HG03196 (cell line): ENCODE measurements around the gene AAGAB.
A peak's percentile ranks its signal among the peaks of the same experiment; 100 is the strongest.
"Not testable (repeated sequence)": the region's sequence is repeated elsewhere in the genome, so short reads cannot be mapped to it uniquely, and the experiment has no call there.

Source experiments
- ATAC-seq: cut with Tn5 transposase; IDR thresholded peaks from one replicate; pipeline ENCODE4 v1.9.1; 2021; ENCODE audit not compliant: unreplicated experiment

The AAGAB gene

GRCh38 chr15:67253549-67254237 lies 768 bp downstream of the AAGAB start:
- no peak for ATAC-seq

GRCh38 chr15:67253101-67253500 lies 1.4 kb downstream of the AAGAB start:
- no peak for ATAC-seq

DNA sequence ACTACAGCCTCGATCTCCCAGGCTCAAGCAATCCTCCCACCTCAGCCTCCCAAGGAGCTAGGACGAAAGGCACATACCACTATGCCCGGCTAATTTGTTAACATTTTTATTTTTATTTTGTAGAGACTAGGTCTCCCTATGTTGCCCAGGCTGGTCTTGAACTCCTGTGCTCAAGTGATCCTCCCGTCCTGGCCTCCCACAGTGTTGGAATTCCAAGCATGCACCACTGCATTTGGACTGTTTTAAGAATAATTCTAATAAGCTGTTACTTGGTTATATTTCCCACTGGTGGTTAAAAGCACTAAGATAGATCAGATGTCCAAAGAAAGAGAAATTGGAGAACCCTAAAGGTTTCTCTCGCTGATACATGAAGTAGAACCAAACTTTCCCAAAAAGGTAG lies 3.1 kb downstream of the AAGAB start:
- ATAC-seq = no peak

DNA sequence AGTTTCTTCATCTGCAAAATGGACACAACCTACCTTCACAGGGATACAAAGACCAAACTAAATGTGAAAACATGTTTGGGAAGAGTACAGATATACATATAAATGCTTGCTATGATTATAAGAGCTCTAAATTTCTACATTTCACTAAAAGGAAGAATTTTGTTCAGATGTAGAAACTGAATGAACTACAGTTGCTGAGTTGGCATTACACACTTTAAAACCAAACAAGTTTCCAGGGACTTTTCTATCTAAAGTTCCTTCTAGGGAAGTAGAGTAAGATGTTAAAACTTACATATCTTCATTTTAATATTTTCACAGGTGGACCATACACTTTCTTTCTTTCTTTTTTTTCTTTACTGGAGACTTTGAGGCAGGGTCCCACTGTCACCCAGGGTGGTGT lies 4.6 kb downstream of the AAGAB start:
- no peak for ATAC-seq

- no peak for ATAC-seq
These were observed 6.4 kb downstream of the AAGAB start for GRCh38 chr15:67248011-67248505.

- ATAC-seq = not testable (repeated sequence)
These were observed 7.9 kb downstream of the AAGAB start for GRCh38 chr15:67246606-67247005.

DNA sequence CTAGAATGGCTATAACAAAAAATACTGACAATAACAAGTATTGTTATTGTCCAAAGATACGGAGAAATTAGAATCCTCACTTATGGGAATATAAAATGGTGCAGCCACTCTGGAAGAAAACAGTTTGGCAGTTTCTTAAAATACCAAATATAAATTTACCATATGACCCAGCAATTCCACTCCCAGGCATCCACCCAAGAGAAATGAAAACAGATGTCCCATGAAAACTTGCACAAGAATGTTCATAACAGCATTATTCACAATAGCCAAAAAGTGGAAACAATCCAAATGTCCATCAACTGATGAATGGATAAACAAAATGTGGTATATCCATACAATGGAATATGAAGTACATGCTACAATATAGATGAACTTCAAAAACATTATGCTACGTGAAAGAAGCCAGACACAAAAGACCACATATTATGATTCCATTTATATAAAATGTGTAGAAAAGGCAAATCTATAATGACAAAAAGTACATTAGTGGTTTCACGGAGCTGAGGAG lies 9.4 kb downstream of the AAGAB start:
- ATAC-seq = no peak

- ATAC-seq = no peak
These were observed 11.8 kb downstream of the AAGAB start for GRCh38 chr15:67242708-67243111.

DNA sequence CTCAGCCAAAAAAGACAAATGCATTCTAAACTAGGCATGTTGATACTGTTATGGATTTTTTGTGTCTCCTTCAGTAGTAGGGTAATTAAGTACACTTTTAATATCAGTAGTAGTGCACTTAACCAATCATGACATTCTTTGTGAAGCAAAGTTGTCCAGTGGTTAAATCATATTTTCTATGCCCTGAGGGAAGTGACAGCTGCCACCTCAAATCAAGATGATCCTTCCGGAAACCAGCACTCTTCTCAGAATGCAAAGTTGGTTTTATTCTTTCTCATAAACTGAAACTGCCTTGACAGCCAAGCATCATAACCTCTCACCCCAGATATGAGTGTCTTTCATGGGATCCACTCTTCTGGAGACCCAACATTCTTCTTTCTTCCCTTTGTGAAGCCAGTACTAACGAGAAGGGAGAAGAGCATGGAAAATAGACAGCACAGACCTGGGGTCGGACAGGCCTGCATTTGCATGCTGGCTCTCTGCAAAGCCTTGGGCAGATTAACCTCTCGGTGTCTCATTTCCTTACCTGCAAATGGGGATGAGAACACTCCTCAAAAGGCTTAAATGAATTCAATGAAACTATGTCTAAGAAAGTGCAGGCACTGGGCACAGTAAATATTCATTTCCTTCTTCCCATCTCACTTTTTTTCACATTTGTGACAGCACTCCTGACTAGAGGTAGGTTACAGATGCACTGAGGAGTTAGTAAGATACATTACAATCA lies 13.2 kb downstream of the AAGAB start:
- peak; percentile 83 for ATAC-seq

DNA sequence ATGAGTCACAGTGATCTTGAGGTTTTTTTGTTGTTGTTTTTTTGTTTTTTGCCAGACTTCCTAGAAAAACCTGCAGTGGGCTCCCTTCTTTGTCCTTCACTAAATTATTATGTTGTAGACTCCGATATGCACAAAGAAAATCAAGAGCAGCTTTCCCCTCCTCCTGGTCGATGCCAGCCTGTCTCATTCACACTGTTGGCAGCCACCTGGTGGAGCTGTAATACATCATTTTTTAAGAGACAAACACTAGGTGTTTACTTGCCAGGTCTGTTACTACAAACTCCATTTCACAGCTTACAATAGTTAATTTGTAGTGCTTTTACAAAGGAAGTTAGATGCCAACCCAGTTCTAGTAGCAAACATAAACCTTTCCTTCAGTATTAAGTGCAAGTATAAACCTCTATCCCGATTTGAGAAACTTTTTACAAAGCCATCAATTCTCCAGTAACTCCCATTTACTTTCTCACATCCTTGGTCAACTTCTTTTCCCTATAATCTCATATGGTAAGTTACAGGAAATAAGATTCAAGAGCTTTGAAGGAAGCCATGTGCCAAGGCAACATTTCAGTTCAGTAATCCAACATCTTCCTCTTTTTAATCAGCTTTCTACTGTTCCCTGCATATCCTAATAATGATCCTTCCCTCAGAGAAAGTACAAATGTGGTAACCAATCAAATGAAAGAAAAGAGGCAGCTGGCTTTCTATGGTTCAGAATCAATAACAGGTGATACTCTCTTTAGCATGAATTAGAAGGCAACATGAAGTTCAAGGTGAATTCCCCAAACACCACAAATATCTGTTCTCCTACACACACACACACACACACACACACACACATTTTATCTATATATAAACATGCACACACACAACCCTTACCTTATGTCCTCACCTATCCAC lies 14.0 kb downstream of the AAGAB start:
- ATAC-seq = no peak

DNA sequence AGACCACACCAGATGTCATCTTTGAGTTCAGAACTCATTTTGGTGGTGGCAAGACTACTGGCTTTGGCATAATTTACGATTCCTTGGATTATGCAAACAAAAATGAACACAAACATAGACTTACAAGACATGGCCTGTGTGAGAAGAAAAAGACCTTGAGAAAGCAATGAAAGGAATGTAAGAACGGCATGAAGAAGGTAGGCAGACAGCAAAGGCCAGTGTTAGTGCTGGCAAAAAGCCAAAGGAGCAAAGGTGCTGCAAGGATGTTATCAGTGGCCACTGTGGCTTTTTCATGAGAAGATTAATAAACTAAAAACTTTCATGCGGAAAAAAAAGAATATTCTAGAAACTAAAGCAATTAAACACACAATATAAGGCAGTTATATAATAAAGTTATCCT lies 21.9 kb downstream of the AAGAB start:
- no peak for ATAC-seq

DNA sequence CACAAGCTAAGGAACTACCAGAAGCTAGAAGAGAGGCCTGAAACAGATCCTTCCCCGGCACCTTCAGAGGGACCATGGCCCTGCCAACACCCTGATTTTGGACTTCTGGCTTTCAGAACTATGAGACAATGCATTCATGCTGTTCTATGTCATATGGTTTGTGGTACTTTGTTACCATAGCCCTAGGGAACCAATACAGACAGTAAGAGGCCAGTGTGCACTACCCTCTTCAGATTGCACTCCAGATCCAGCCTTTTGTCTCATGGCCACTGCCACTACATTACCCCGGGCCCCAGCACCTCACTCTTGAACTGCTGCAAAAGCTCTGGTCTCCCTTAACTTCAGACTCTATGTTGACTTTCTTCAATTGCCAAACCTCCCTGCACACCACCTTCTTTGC lies 24.0 kb downstream of the AAGAB start:
- no peak for ATAC-seq

DNA sequence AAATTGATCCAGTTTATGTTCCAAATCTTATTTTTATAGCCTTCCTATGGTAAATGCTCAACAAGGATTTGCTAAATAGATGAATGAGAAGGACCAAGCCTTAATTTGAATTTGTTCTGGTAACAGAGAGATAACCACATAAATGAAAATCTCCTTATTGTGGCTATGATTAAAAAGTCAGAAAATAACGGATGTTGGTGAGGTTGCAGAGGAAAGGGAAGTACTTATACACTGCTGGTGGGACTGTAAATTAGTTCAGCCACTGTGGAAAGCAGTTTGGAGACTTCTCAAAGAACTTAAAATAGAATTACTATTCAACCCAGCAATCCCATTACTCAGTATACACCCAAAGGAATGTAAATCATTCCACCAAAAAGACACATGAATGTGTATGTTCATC lies 26.2 kb downstream of the AAGAB start:
- no peak for ATAC-seq

DNA sequence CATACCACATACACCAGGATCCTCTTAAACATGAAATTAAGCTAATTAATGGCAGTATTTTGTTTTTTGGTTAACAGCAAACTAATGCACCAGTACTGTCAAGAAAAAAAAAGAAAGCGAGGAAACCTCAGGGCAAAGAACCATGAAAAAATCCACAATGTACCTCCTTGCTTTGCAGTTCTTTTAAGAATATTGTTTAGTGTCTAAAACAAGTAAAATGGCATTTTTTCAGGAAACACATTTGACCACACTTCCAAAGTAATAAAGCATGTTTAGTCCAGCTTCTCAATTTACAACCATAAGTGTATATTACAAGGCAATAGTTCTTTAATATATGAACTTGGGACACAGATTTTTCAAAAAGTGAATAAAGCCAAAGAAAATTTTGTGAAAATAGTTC lies 26.6 kb downstream of the AAGAB start:
- no peak for ATAC-seq

GRCh38 chr15:67227431-67227830 lies 27.0 kb downstream of the AAGAB start:
- ATAC-seq = no peak

GRCh38 chr15:67225336-67225735 lies 29.1 kb downstream of the AAGAB start:
- ATAC-seq = no peak

GRCh38 chr15:67224889-67225288 lies 29.6 kb downstream of the AAGAB start:
- no peak for ATAC-seq

GRCh38 chr15:67219288-67219687 lies 35.2 kb downstream of the AAGAB start:
- no peak for ATAC-seq

DNA sequence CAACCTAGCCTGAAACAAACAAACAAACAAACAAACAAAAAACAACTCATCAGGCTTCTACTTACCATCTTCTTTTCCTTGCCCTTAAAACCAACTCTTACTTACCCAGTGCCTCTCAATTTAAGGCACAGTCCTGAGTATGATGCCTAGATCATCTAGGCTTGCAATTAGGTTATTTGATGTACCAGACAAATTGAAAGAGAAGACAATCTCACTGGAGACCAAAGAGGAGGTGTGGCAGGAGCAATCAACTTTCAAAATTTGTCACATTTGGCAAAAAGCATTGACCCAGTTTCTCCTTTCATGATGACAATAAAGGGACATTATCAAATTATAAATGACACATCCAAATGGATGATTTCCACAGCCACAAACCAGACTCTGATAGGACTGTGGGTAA lies 36.0 kb downstream of the AAGAB start:
- no peak for ATAC-seq

DNA sequence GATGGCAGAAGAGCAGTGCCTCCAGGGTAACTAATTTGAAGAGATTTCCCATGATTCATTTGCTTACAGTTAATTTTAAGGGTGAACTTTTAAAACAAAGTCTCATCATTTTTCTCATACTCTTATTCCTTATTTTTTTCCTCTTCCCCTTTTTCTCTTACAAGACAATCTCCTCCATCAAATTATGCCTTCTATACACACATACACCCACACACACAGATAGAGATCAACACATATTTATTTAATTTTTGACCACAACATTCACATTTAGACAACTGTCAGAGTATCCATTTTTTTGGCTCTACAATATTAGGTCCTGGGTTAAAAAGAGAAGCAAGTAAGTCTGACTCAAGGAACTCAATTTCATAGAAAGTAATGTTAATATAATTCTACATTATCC lies 37.6 kb downstream of the AAGAB start:
- no peak for ATAC-seq

GRCh38 chr15:67215102-67215501 lies 39.4 kb downstream of the AAGAB start:
- no peak for ATAC-seq
